Neural cell (in vitro differentiated cells): ENCODE measurements around the gene FOXD3.

ENCODE experiments used
- POLR2AphosphoS5 ChIP-seq: IDR thresholded peaks from 2 replicates; pipeline ENCODE4 v1.6.1; 2012
- RAD21 ChIP-seq: fragments of 450-650 bp; conservative IDR thresholded peaks from 2 replicates; pipeline ENCODE4 v1.6.1; 2014; ENCODE audit warnings: antibody characterized with exemption, mild to moderate bottlenecking, moderate library complexity
- TF ChIP-seq, protein P1 (sequence below): fragments of 450-650 bp; IDR thresholded peaks from 2 replicates; pipeline ENCODE4 v1.5.1; 2014; ENCODE audit warnings: antibody characterized with exemption, mild to moderate bottlenecking, moderate library complexity; ENCODE audit not compliant: poor library complexity, severe bottlenecking

DNA sequence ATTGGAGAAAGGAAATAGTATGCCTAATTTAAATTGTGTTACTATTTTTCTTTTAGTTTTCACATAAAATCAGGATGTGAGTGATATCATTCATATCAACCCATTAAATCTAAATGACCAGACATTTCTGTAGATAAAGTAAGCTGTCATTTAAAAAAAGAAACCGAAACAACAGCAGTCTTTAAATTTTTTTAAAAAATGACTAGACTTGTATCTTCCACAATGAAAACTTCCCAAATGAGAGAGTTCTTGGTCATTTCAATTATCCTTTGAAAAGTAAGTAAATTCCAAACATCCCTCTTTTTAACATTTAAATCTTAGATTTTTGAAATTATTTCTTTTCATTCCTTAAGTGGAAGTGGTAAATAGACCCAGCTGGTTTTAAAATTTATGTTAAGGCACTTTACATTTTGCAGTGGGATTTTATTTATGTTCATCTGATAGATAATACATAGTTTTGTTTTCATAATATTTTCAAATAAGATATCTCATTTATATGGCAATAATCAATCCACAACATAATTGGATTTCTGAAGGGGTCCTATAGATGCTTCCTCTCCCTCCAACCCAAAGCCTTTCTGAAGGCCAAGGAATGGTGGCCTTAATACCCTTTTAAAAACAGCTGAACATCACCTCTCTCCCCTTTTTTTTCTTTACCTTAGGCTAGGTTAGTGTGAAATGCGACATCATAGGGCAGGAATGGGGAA, 3.1 kb downstream of the FOXD3 start:
- TF ChIP-seq, protein P1, sequence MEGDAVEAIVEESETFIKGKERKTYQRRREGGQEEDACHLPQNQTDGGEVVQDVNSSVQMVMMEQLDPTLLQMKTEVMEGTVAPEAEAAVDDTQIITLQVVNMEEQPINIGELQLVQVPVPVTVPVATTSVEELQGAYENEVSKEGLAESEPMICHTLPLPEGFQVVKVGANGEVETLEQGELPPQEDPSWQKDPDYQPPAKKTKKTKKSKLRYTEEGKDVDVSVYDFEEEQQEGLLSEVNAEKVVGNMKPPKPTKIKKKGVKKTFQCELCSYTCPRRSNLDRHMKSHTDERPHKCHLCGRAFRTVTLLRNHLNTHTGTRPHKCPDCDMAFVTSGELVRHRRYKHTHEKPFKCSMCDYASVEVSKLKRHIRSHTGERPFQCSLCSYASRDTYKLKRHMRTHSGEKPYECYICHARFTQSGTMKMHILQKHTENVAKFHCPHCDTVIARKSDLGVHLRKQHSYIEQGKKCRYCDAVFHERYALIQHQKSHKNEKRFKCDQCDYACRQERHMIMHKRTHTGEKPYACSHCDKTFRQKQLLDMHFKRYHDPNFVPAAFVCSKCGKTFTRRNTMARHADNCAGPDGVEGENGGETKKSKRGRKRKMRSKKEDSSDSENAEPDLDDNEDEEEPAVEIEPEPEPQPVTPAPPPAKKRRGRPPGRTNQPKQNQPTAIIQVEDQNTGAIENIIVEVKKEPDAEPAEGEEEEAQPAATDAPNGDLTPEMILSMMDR: no peak
- no peak for TF ChIP-seq POLR2AphosphoS5
- TF ChIP-seq RAD21: no peak
